Spleen (tissue), 11 donors: ENCODE measurements around the gene DCTN4. TPM values are rescaled to one million over a fixed set of nuclear protein-coding genes. Genes with fewer than 3 reads are reported as not detected.
A peak's percentile ranks its signal among the peaks of the same experiment; 100 is the strongest.

ENCODE experiments used
- DNase-seq: peaks from one replicate; pipeline ENCODE4 v3.0.0-alpha.2; 2020
- H3K27ac ChIP-seq, 8 donors: fragments of 200-600 bp; sonication (generic) in 7 of 8; 1 replicate in 4 of 8; 2 replicates in 4 of 8; pipeline versions ENCODE4 v1.5.0 to v1.8.0; 2016 to 2021; ENCODE audit warnings: inconsistent platforms in 4 of 8, mild to moderate bottlenecking in 4 of 8, moderate library complexity in 1 of 8
- H3K27me3 ChIP-seq, 7 donors: fragments of 200-600 bp; sonication (generic) in 6 of 7; replicated peaks in 1 of 7; 1 replicate in 4 of 7; 2 replicates in 3 of 7; pipeline versions ENCODE4 v1.5.0 to v1.8.0; 2016 to 2021; ENCODE audit warnings: inconsistent platforms in 3 of 7, mild to moderate bottlenecking in 1 of 7
- H3K36me3 ChIP-seq, 6 donors: fragments of 200-600 bp; sonication (generic) in 5 of 6; 1 replicate in 4 of 6; 2 replicates in 2 of 6; pipeline versions ENCODE4 v1.5.0 to v1.8.0; 2016 to 2021; ENCODE audit warnings: inconsistent platforms in 2 of 6
- H3K4me1 ChIP-seq, 6 donors: fragments of 200-600 bp; sonication (generic) in 5 of 6; 1 replicate in 3 of 6; 2 replicates in 3 of 6; pipeline versions ENCODE4 v1.5.0 to v1.8.0; 2016 to 2021; ENCODE audit warnings: inconsistent platforms in 3 of 6
- H3K4me3 ChIP-seq, 8 donors: fragments of 200-600 bp; sonication (generic) in 7 of 8; 1 replicate in 4 of 8; 2 replicates in 4 of 8; pipeline versions ENCODE4 v1.5.0 to v1.8.0; 2016 to 2021; ENCODE audit warnings: inconsistent platforms in 4 of 8, mild to moderate bottlenecking in 4 of 8, moderate library complexity in 2 of 8
- H3K9me3 ChIP-seq, 8 donors: fragments of 200-600 bp; sonication (generic) in 7 of 8; 1 replicate in 4 of 8; 2 replicates in 4 of 8; pipeline versions ENCODE4 v1.5.0 to v1.8.0; 2016 to 2021; ENCODE audit warnings: inconsistent platforms in 4 of 8
- CTCF ChIP-seq, 11 experiments: fragments of 200-600 bp in 7 of 11; fragments of 450-650 bp in 4 of 11; sonication (generic) in 4 of 11; IDR thresholded peaks in 8 of 11; conservative IDR thresholded peaks in 3 of 11; 1 replicate in 7 of 11; 2 replicates in 4 of 11; pipeline versions ENCODE4 v1.4.0 to v1.8.0; 2016 to 2021; ENCODE audit warnings: antibody characterized with exemption in 11 of 11, inconsistent platforms in 4 of 11, mild to moderate bottlenecking in 1 of 11
- POLR2A ChIP-seq, 3 donors: fragments of 450-650 bp; IDR thresholded peaks; one replicate each; pipeline ENCODE4 v1.5.1; 2017; ENCODE audit warnings: antibody characterized with exemption in 3 of 3, mild to moderate bottlenecking in 1 of 3
- POLR2AphosphoS5 ChIP-seq, 3 donors: sonication (generic); formaldehyde crosslinking; IDR thresholded peaks; one replicate each; pipeline ENCODE4 v1.5.1; 2017; ENCODE audit warnings: antibody characterized with exemption in 3 of 3
- WGBS, 5 donors: extraction: QIAGEN DNeasy Blood & Tissue Kit in 3 of 5; methylation state at CpG; one replicate each; pipeline versions ENCODE4 v1.1.5 to v1.1.7; 2013 to 2018; 5-methylcytosine and 5-hydroxymethylcytosine counted together
- intact Hi-C: fragments of 100-400 bp; cut with DNase I; formaldehyde crosslinking; loops from one replicate; pipeline ENCODE4 v1.15.0; 2023; ENCODE audit warnings: low total_unique reads
- polyA plus RNA-seq, 3 donors: library from polyadenylated mRNA; stranded (reverse); fragments of 200-250 nt; gene quantifications; one replicate each; pipeline ENCODE4 v1.2.1, GENCODE V29; 2013
- total RNA-seq, 7 donors: library from RNA; depleted of rRNA in 3 of 7; stranded (reverse); fragments of >200 nt in 3 of 7; fragmentation: NEBNext Ultra II Directional in 4 of 7; extraction: Animal tissue kit (Norgen Biotek cat#: 25700) in 4 of 7; gene quantifications; one replicate each; pipeline versions ENCODE4 v1.1.0 to v1.2.1, GENCODE V29; 2016 to 2021
- donor health status: healthy with polysubstance abuse.
- donor health status: DM: no; HTN: no; CAD: no; lungs with moderate emphysema.
- donor health status: DM: no; HTN: no; CAD: no.
- donor health status: Bipolar disorder and iron deficiency.
- donor health status: healthy.
- donor health status: DM: no; HTN: no; CAD: no.
- donor health status: DM: yes; HTN: yes; CAD: no.

DCTN4 gene
- total and polyA plus RNA-seq, 10 donors = 11.4 to 68.7 (median 52.0) TPM

DNA sequence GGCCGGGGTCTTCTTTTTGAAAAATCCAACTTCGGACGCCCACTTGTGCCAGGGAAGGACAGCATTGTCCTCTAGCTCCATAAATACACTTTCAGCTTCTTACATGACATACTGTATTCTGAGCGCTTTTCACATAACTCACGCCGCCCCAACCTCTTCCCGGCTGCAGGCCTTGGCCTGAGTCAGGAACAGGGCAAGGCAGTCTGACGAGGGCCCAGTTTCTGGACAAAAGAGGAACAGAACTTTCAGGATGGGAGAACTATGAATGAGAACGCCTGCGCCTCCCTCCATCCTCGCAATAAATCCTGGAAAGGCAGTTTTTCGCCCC lies 650 bp downstream of the DCTN4 start:
- H3K27me3 ChIP-seq = no peaks in the 10 kb centered on the region
- peaks cover 0 to 33% (median 29%) of the 10 kb centered on the region in 6 donors for H3K36me3 ChIP-seq
- peak overlapping the region; percentile 58 to 76 (median 67) for H3K4me3 ChIP-seq
- H3K4me1 ChIP-seq = peaks cover 16 to 73% (median 39%) of the 10 kb centered on the region in 6 donors
- no peaks in the 10 kb centered on the region for H3K9me3 ChIP-seq
- WGBS, 5 donors = 3 to 7% (median 4%) methylated on average over 12 of the region's 12 CpGs
- H3K27ac ChIP-seq = peak overlapping the region; percentile 84 to 98 (median 97)
- TF ChIP-seq CTCF (IDR thresholded peaks at IDR 0.05 in 8 of 11, conservative IDR thresholded peaks at IDR 0.05 in 3 of 11) = no peak
- no peak for TF ChIP-seq POLR2A (IDR thresholded peaks at IDR 0.05)
- no peak for TF ChIP-seq POLR2AphosphoS5 (IDR thresholded peaks at IDR 0.05)
- intact Hi-C loops = no loop called here
- no peak for DNase-seq

DNA sequence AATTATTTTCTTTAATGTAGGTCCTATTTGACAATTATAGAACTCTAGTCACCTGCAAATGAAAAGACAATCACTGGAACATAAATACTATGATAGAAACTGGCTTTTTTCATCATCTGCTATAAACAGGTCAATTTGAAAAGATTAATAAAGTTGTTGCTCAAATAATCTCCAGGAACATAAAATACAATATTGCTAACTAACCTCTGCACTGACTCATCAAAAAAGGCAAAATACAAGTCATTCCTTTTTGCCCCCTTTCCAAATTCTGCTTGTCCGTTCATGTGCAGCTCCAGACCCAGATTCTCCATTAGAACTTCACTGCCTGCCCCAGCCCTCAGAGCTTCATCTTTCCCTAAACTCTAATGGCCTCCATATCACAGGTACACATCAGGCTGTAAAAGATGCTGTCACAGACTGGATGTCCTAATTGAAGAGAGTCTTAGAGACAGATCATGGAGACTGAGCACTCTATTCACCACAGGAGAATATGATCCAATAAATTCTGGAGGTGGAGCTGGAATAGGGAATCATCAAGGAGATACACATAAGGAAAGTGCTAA lies 1.6 kb downstream of the DCTN4 start:
- Histone ChIP-seq H3K27ac (peak overlapping the region in 5 of 8 donors; percentile 24 to 98 (median 97)), H3K4me1 (peaks cover 16 to 73% (median 41%) of the 10 kb centered on the region in 6 donors), H3K4me3 (peak overlapping the region in 4 of 8 donors; percentile 58 to 76 (median 67)), H3K36me3 (peaks cover 0 to 43% (median 39%) of the 10 kb centered on the region in 6 donors), H3K9me3 (no peaks in the 10 kb centered on the region), H3K27me3 (no peaks in the 10 kb centered on the region)
- intact Hi-C loops = no loop called here
- no peak for TF ChIP-seq POLR2AphosphoS5 (IDR thresholded peaks at IDR 0.05)
- DNase-seq = no peak
- WGBS, 5 donors = 69 to 91% (median 83%) methylated on average over 1 of the region's 1 CpG

DNA sequence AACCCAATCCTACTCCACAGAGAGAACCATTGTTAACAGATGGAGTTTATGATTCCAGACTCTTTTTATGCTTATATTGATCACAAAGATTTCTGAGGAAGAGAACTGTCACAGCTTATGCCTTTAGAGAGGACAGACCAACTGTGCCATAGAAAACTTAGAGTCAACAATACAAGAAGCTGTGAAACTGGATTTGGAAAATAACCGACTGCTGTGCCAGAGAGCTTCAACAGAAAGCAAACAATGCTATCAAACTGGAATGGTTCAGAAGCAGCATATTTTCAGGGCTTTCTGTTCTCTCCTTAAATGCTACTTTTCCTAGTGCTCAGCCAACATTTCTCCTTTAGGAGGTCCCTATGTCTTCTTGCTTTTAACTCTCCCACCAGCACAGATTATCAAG lies 5.0 kb downstream of the DCTN4 start:
- Histone ChIP-seq H3K4me3 (no peak overlapping the region), H3K27ac (no peak overlapping the region), H3K9me3 (no peaks in the 10 kb centered on the region), H3K4me1 (peaks cover 17 to 91% (median 58%) of the 10 kb centered on the region in 6 donors), H3K36me3 (peaks cover 0 to 76% (median 48%) of the 10 kb centered on the region in 6 donors), H3K27me3 (no peaks in the 10 kb centered on the region)
- intact Hi-C loops = no loop called here
- TF ChIP-seq POLR2A (IDR thresholded peaks at IDR 0.05) = no peak
- no peak for TF ChIP-seq CTCF (IDR thresholded peaks at IDR 0.05 in 8 of 11, conservative IDR thresholded peaks at IDR 0.05 in 3 of 11)
- no peak for TF ChIP-seq POLR2AphosphoS5 (IDR thresholded peaks at IDR 0.05)
- 90 to 100% (median 96%) methylated on average over 1 of the region's 1 CpG for WGBS, 5 donors
- no peak for DNase-seq

- Histone ChIP-seq H3K36me3 (peaks cover 0 to 78% (median 49%) of the 10 kb centered on the region in 6 donors), H3K4me3 (no peak overlapping the region), H3K27ac (no peak overlapping the region), H3K27me3 (no peaks in the 10 kb centered on the region), H3K4me1 (peaks cover 17 to 91% (median 58%) of the 10 kb centered on the region in 6 donors), H3K9me3 (no peaks in the 10 kb centered on the region)
- no peak for DNase-seq
- intact Hi-C loops = no loop called here
- TF ChIP-seq POLR2A (IDR thresholded peaks at IDR 0.05) (no peak), CTCF (IDR thresholded peaks at IDR 0.05 in 8 of 11, conservative IDR thresholded peaks at IDR 0.05 in 3 of 11) (no peak)
- WGBS, 5 donors = 93 to 98% (median 96%) methylated on average over 5 of the region's 5 CpGs
Observed at GRCh38 chr5:150753463-150753862, 5.4 kb downstream of the DCTN4 start.
